Gastrocnemius medialis (tissue), 4 donors: ENCODE data around the gene MACROD1.

ENCODE experiments used
- CTCF ChIP-seq, 5 experiments: fragments of 450-650 bp in 3 of 5; fragments of 200-600 bp in 2 of 5; sonication (generic) in 2 of 5; IDR thresholded peaks in 4 of 5; conservative IDR thresholded peaks in 1 of 5; 1 replicate in 4 of 5; 2 replicates in 1 of 5; pipeline ENCODE4 v1.5.1; 2016 to 2019; ENCODE audit warnings: antibody characterized with exemption in 5 of 5, mild to moderate bottlenecking in 3 of 5, moderate library complexity in 3 of 5
- POLR2A ChIP-seq, 2 donors: fragments of 450-650 bp; IDR thresholded peaks; one replicate each; pipeline ENCODE4 v1.6.1; 2017; ENCODE audit warnings: antibody characterized with exemption in 2 of 2, mild to moderate bottlenecking in 2 of 2, moderate library complexity in 2 of 2

GRCh38 chr11:64198511-64198910 is 32.6 kb upstream of the MACROD1 start:
- TF ChIP-seq CTCF (IDR thresholded peaks at IDR 0.05 in 4 of 5, conservative IDR thresholded peaks at IDR 0.05 in 1 of 5) (no peak), POLR2A (IDR thresholded peaks at IDR 0.05) (no peak)
